ENCODE data around the gene USP50. TPM values are rescaled to one million over a fixed set of nuclear protein-coding genes. Genes with fewer than 3 reads are reported as not detected.
"Not testable (repeated sequence)": the region's sequence is repeated elsewhere in the genome, so short reads cannot be mapped to it uniquely, and the experiment has no call there.

The USP50 gene
- total RNA-seq, result 1 to 10 TPM in 1 of 4 donors, under 1 TPM in 2, not detected in 1; 0.43 to 1.1 (median 0.51) TPM
- polyA plus RNA-seq, result not detected
- long read RNA-seq, donor 1, result 0 reads
- long read RNA-seq, donor 2, result 0 reads
- long read RNA-seq, donor 3, result 0 reads
- long read RNA-seq, donor 4, result 0 reads

- ATAC-seq, result no peak
Observed at GRCh38 chr15:50546566-50546965, at the start of gene USP50. USP50 (minus strand) TSS chr15:50546666; CDS start chr15:50546525, 141 bp downstream.

GRCh38 chr15:50594311-50594710, 47.8 kb upstream of the USP50 start:
- 89% methylated on average over 2 of the region's 2 CpGs for WGBS
- no peak overlapping the region for H3K4me3 ChIP-seq (ENCODE audit: low read length)
- H3K9me3 ChIP-seq (ENCODE audit: control insufficient read depth, low read length), result no peaks in the 10 kb centered on the region
- ATAC-seq (no peak), DNase-seq (no peak)
- intact Hi-C loops (cut with DNase I), result loop anchor here in 1 of 4 donors (10.0 kb wide), 1 partner anchor 50 kb away; no protein-coding TSS in a partner anchor
- no peak overlapping the region for H3K27ac ChIP-seq (ENCODE audit: low read length)
- H3K4me1 ChIP-seq (ENCODE audit: control insufficient read depth, insufficient read depth, low read length), result no peaks in the 10 kb centered on the region
- no peaks in the 10 kb centered on the region for H3K27me3 ChIP-seq (ENCODE audit: control insufficient read depth, insufficient read depth)

More at GRCh38 chr15:50546566-50546965, at the start of gene USP50:
- Histone ChIP-seq H3K9me3 (ENCODE audit: control insufficient read depth, low read length) (no peaks in the 10 kb centered on the region), H3K4me3 (ENCODE audit: low read length) (no peak within 1 kb of the TSS), H3K4me1 (ENCODE audit: control insufficient read depth, insufficient read depth, low read length) (no peaks in the 10 kb centered on the region), H3K27me3 (ENCODE audit: control insufficient read depth, insufficient read depth) (no peaks in the 10 kb centered on the region), H3K27ac (ENCODE audit: low read length) (no peak within 1 kb of the TSS)
- no peak for DNase-seq
- intact Hi-C loops (cut with DNase I), result no loop called here
- 90% methylated on average over 5 of the region's 5 CpGs for WGBS

GRCh38 chr15:50593761-50594160, 47.3 kb upstream of the USP50 start:
- Histone ChIP-seq H3K4me1 (ENCODE audit: control insufficient read depth, insufficient read depth, low read length) (no peaks in the 10 kb centered on the region), H3K9me3 (ENCODE audit: control insufficient read depth, low read length) (no peaks in the 10 kb centered on the region), H3K27ac (ENCODE audit: low read length) (no peak overlapping the region), H3K4me3 (ENCODE audit: low read length) (no peak overlapping the region), H3K27me3 (ENCODE audit: control insufficient read depth, insufficient read depth) (no peaks in the 10 kb centered on the region)
- DNase-seq (no peak), ATAC-seq (no peak)
- intact Hi-C loops (cut with DNase I), result loop anchor here in 1 of 4 donors (10.0 kb wide), 1 partner anchor 51 kb away; no protein-coding TSS in a partner anchor
- WGBS, result 81% methylated on average over 3 of the region's 3 CpGs

GRCh38 chr15:50590288-50590687, 43.8 kb upstream of the USP50 start:
- intact Hi-C loops (cut with DNase I), result loop anchor here in 1 of 4 donors (10.0 kb wide), 1 partner anchor 55 kb away; no protein-coding TSS in a partner anchor
- ATAC-seq, result no peak
- H3K4me3 ChIP-seq (ENCODE audit: low read length), result no peak overlapping the region
- 93% methylated on average over 1 of the region's 1 CpG for WGBS
- no peak for DNase-seq
- H3K27me3 ChIP-seq (ENCODE audit: control insufficient read depth, insufficient read depth), result no peaks in the 10 kb centered on the region
- H3K9me3 ChIP-seq (ENCODE audit: control insufficient read depth, low read length), result no peaks in the 10 kb centered on the region
- no peaks in the 10 kb centered on the region for H3K4me1 ChIP-seq (ENCODE audit: control insufficient read depth, insufficient read depth, low read length)
- no peak overlapping the region for H3K27ac ChIP-seq (ENCODE audit: low read length)

- intact Hi-C loops (cut with DNase I), result no loop called here
- WGBS, result 93% methylated on average over 2 of the region's 2 CpGs
- no peak for ATAC-seq
Observed at GRCh38 chr15:50577492-50577891, 31.0 kb upstream of the USP50 start.

GRCh38 chr15:50576166-50576565, 29.7 kb upstream of the USP50 start:
- H3K4me1 ChIP-seq (ENCODE audit: control insufficient read depth, insufficient read depth, low read length), result no peaks in the 10 kb centered on the region
- H3K4me3 ChIP-seq (ENCODE audit: low read length), result no peak overlapping the region
- no peak for DNase-seq
- 77% methylated on average over 1 of the region's 1 CpG for WGBS
- intact Hi-C loops (cut with DNase I), result no loop called here
- H3K27ac ChIP-seq (ENCODE audit: low read length), result no peak overlapping the region
- no peak for ATAC-seq
- H3K27me3 ChIP-seq (ENCODE audit: control insufficient read depth, insufficient read depth), result no peaks in the 10 kb centered on the region
- H3K9me3 ChIP-seq (ENCODE audit: control insufficient read depth, low read length), result no peaks in the 10 kb centered on the region

More at GRCh38 chr15:50577492-50577891, 31.0 kb upstream of the USP50 start:
- DNase-seq, result no peak
- no peaks in the 10 kb centered on the region for H3K9me3 ChIP-seq (ENCODE audit: control insufficient read depth, low read length)
- no peaks in the 10 kb centered on the region for H3K4me1 ChIP-seq (ENCODE audit: control insufficient read depth, insufficient read depth, low read length)
- no peak overlapping the region for H3K4me3 ChIP-seq (ENCODE audit: low read length)
- no peaks in the 10 kb centered on the region for H3K27me3 ChIP-seq (ENCODE audit: control insufficient read depth, insufficient read depth)
- no peak overlapping the region for H3K27ac ChIP-seq (ENCODE audit: low read length)

- H3K27me3 ChIP-seq (ENCODE audit: control insufficient read depth, insufficient read depth); H3K27ac ChIP-seq (ENCODE audit: low read length); H3K9me3 ChIP-seq (ENCODE audit: control insufficient read depth, low read length); DNase-seq; H3K4me1 ChIP-seq (ENCODE audit: control insufficient read depth, insufficient read depth, low read length); intact Hi-C loops (cut with DNase I); H3K4me3 ChIP-seq (ENCODE audit: low read length); ATAC-seq: not testable (repeated sequence)
- 95% methylated on average over 5 of the region's 5 CpGs for WGBS
Observed at GRCh38 chr15:50573842-50574241, 27.4 kb upstream of the USP50 start.

GRCh38 chr15:50563756-50564155, 17.3 kb upstream of the USP50 start:
- Histone ChIP-seq H3K27me3 (ENCODE audit: control insufficient read depth, insufficient read depth) (no peaks in the 10 kb centered on the region), H3K9me3 (ENCODE audit: control insufficient read depth, low read length) (no peaks in the 10 kb centered on the region), H3K27ac (ENCODE audit: low read length) (no peak overlapping the region), H3K4me1 (ENCODE audit: control insufficient read depth, insufficient read depth, low read length) (no peaks in the 10 kb centered on the region), H3K4me3 (ENCODE audit: low read length) (no peak overlapping the region)
- no peak for ATAC-seq
- intact Hi-C loops (cut with DNase I), result no loop called here
- 95% methylated on average over 4 of the region's 4 CpGs for WGBS
- DNase-seq, result no peak

- 83% methylated on average over 4 of the region's 4 CpGs for WGBS
- Histone ChIP-seq H3K4me1 (ENCODE audit: control insufficient read depth, insufficient read depth, low read length) (no peaks in the 10 kb centered on the region), H3K27me3 (ENCODE audit: control insufficient read depth, insufficient read depth) (no peaks in the 10 kb centered on the region), H3K27ac (ENCODE audit: low read length) (no peak overlapping the region), H3K9me3 (ENCODE audit: control insufficient read depth, low read length) (no peaks in the 10 kb centered on the region), H3K4me3 (ENCODE audit: low read length) (no peak overlapping the region)
- intact Hi-C loops (cut with DNase I), result no loop called here
- DNase-seq (no peak), ATAC-seq (no peak)
Observed at GRCh38 chr15:50562735-50563640, 16.5 kb upstream of the USP50 start.

- DNase-seq, result no peak
- Histone ChIP-seq H3K9me3 (ENCODE audit: control insufficient read depth, low read length) (no peaks in the 10 kb centered on the region), H3K4me1 (ENCODE audit: control insufficient read depth, insufficient read depth, low read length) (no peaks in the 10 kb centered on the region), H3K27me3 (ENCODE audit: control insufficient read depth, insufficient read depth) (no peaks in the 10 kb centered on the region), H3K27ac (ENCODE audit: low read length) (no peak overlapping the region), H3K4me3 (ENCODE audit: low read length) (no peak overlapping the region)
- intact Hi-C loops (cut with DNase I), result no loop called here
- WGBS, result 98% methylated on average over 2 of the region's 2 CpGs
- ATAC-seq, result no peak
Observed at GRCh38 chr15:50558012-50558411, 11.5 kb upstream of the USP50 start.

- DNase-seq (no peak), ATAC-seq (no peak)
- Histone ChIP-seq H3K27ac (ENCODE audit: low read length) (no peak overlapping the region), H3K27me3 (ENCODE audit: control insufficient read depth, insufficient read depth) (no peaks in the 10 kb centered on the region), H3K9me3 (ENCODE audit: control insufficient read depth, low read length) (no peaks in the 10 kb centered on the region), H3K4me3 (ENCODE audit: low read length) (no peak overlapping the region), H3K4me1 (ENCODE audit: control insufficient read depth, insufficient read depth, low read length) (no peaks in the 10 kb centered on the region)
- WGBS, result 97% methylated on average over 2 of the region's 2 CpGs
- intact Hi-C loops (cut with DNase I), result no loop called here
Observed at GRCh38 chr15:50556642-50557371, 10.3 kb upstream of the USP50 start.

Data from right cardiac atrium (tissue), 5 donors.